Measurements from ENCODE around the gene MPO. TPM values are rescaled to one million over a fixed set of nuclear protein-coding genes. Genes with fewer than 3 reads are reported as not detected.

MPO gene
- total RNA-seq, 1 experiment from 2014 or later = not detected

- Mint-ChIP-seq H3K4me3 (no peak overlapping the region), H3K36me3 (ENCODE audit: insufficient read depth in 1 of 3, low read depth in 3 of 3) (no peaks in the 10 kb centered on the region; a peak in 1 of 7 replicates)
- no CpG with 5 or more reads among the region's 4 CpGs for WGBS (ENCODE audit: extremely low coverage, insufficient read length, low lambda C conversion rate)
These were observed 49.2 kb upstream of the MPO start for GRCh38 chr17:58329810-58330537.

More at GRCh38 chr17:58329810-58330537, 49.2 kb upstream of the MPO start:
- no peaks in the 10 kb centered on the region for H3K79me1 ChIP-seq (ENCODE audit: insufficient read depth, low read depth, low read length, poor library complexity, severe bottlenecking)
- no peaks in the 10 kb centered on the region for H3K9me3 ChIP-seq (ENCODE audit: control insufficient read depth, low read depth, low read length)
- H3K23ac ChIP-seq (ENCODE audit: insufficient read length, low read depth, low read length) = no peak overlapping the region
- no peak overlapping the region for H2BK15ac ChIP-seq (ENCODE audit: low read depth, low read length)
- H4K91ac ChIP-seq (ENCODE audit: insufficient read length, low read depth, low read length) = no peak overlapping the region
- H3K23me2 ChIP-seq (ENCODE audit: insufficient read length, low read depth, low read length, poor library complexity, severe bottlenecking) = peaks cover 1% of the 10 kb centered on the region
- H3K27me3 ChIP-seq (ENCODE audit: insufficient read depth, low read length) = no peaks in the 10 kb centered on the region
- H3K4me2 ChIP-seq (ENCODE audit: insufficient read depth, insufficient read length, low read length) = no peak overlapping the region
- TF ChIP-seq, protein P1, sequence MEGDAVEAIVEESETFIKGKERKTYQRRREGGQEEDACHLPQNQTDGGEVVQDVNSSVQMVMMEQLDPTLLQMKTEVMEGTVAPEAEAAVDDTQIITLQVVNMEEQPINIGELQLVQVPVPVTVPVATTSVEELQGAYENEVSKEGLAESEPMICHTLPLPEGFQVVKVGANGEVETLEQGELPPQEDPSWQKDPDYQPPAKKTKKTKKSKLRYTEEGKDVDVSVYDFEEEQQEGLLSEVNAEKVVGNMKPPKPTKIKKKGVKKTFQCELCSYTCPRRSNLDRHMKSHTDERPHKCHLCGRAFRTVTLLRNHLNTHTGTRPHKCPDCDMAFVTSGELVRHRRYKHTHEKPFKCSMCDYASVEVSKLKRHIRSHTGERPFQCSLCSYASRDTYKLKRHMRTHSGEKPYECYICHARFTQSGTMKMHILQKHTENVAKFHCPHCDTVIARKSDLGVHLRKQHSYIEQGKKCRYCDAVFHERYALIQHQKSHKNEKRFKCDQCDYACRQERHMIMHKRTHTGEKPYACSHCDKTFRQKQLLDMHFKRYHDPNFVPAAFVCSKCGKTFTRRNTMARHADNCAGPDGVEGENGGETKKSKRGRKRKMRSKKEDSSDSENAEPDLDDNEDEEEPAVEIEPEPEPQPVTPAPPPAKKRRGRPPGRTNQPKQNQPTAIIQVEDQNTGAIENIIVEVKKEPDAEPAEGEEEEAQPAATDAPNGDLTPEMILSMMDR (conservative IDR thresholded peaks at IDR 0.05) = no peak
- H4K8ac ChIP-seq (replicated peaks; ENCODE audit: insufficient read length, low read depth, low read length) = no peak overlapping the region
- DNase-seq = no peak
- H2AFZ ChIP-seq (ENCODE audit: low read length) = no peak overlapping the region
- no peak overlapping the region for H2BK120ac ChIP-seq (ENCODE audit: low read depth, low read length, poor library complexity, severe bottlenecking)
- peaks cover 43 to 55% of the 10 kb centered on the region in 2 experiments for H3K4me1 Mint-ChIP-seq
- H3K27ac ChIP-seq (ENCODE audit: insufficient read length, low read depth, low read length) = no peak overlapping the region
- no peak overlapping the region for H3K4ac ChIP-seq (ENCODE audit: low read depth, low read length)
- no peaks in the 10 kb centered on the region for H3K9me3 Mint-ChIP-seq
- H2BK12ac ChIP-seq (ENCODE audit: insufficient read length, low read depth, low read length) = no peak overlapping the region
- no peak overlapping the region for H3K14ac ChIP-seq (ENCODE audit: insufficient read depth, low read length)
- no peak overlapping the region for H3T11ph ChIP-seq (ENCODE audit: low read length)
- H2BK20ac ChIP-seq (ENCODE audit: low read depth, low read length, poor library complexity, severe bottlenecking) = no peak overlapping the region
- H3K18ac ChIP-seq (ENCODE audit: insufficient read length, low read depth, low read length) = no peak overlapping the region
- H4K20me1 ChIP-seq (ENCODE audit: control insufficient read depth, insufficient read depth, insufficient read length) = no peaks in the 10 kb centered on the region
- H2AK5ac ChIP-seq (ENCODE audit: insufficient read length, low read length) = no peak overlapping the region
- no peak overlapping the region for H2BK5ac ChIP-seq (ENCODE audit: insufficient read length, low read length)
- no peak overlapping the region for H4K5ac ChIP-seq (ENCODE audit: insufficient read length, low read depth, low read length)
- peaks cover 18% of the 10 kb centered on the region for H3K27me3 Mint-ChIP-seq (ENCODE audit: low read depth)
- H3K27ac Mint-ChIP-seq = no peak overlapping the region
- no peaks in the 10 kb centered on the region for H3K79me2 ChIP-seq (ENCODE audit: insufficient read depth, low read length)
- peaks cover 5% of the 10 kb centered on the region; the same call in 1 of the 2 replicates for H3K4me1 ChIP-seq (ENCODE audit: insufficient read depth, low read length)
- no peak overlapping the region for H3K56ac ChIP-seq (ENCODE audit: insufficient read length, low read depth, low read length)
- H3K9ac ChIP-seq (ENCODE audit: extremely low read depth, insufficient read length, low read length) = no peak overlapping the region
